ENCODE data around the gene REC114.

- no peak for TF ChIP-seq CTCF (optimal IDR thresholded peaks at IDR 0.05 in 1 of 3, IDR thresholded peaks at IDR 0.05 in 1 of 3, conservative IDR thresholded peaks at IDR 0.05 in 1 of 3; ENCODE audit: extremely low read depth in 1 of 3, insufficient read depth in 2 of 3, low read length in 3 of 3)
- no peak for TF ChIP-seq EZH2 (IDR thresholded peaks at IDR 0.05; ENCODE audit: low read length)
Observed at GRCh38 chr15:73538563-73539211, 95.7 kb downstream of the REC114 start.
